GM12878 (cell line): Measurements from ENCODE around the gene PDCL3.
A peak's percentile ranks its signal among the peaks of the same experiment; 100 is the strongest.

Source experiments
- CTCF ChIP-seq, 3 experiments: IDR thresholded peaks in 2 of 3; conservative IDR thresholded peaks in 1 of 3; 2 replicates each; pipeline ENCODE4 v1.5.1; 2011; ENCODE audit warnings: low read depth in 3 of 3, low read length in 3 of 3, mild to moderate bottlenecking in 3 of 3, control low read depth in 2 of 3, moderate library complexity in 2 of 3, inconsistent platforms in 1 of 3, mixed read lengths in 1 of 3; ENCODE audit not compliant: control insufficient read depth in 2 of 3, insufficient read depth in 1 of 3; ENCODE audit errors: extremely low read depth in 1 of 3
- EZH2 ChIP-seq: IDR thresholded peaks from 2 replicates; pipeline ENCODE4 v1.6.1; 2012; ENCODE audit warnings: low read depth, mild to moderate bottlenecking, control low read depth, inconsistent platforms, low read length, borderline replicate concordance; ENCODE audit not compliant: control insufficient read depth
- JUND ChIP-seq: IDR thresholded peaks from 2 replicates; pipeline ENCODE4 v1.6.1; 2012; ENCODE audit warnings: low read depth, mild to moderate bottlenecking, low read length, improper control_type of control experiment, moderate library complexity
- NFYB ChIP-seq: IDR thresholded peaks from 2 replicates; pipeline ENCODE4 v1.6.1; 2011; ENCODE audit warnings: low read depth, mild to moderate bottlenecking, low read length, improper control_type of control experiment, moderate library complexity; ENCODE audit not compliant: insufficient read depth
- PAX5 ChIP-seq: IDR thresholded peaks from 2 replicates; pipeline ENCODE4 v1.6.1; 2011; ENCODE audit warnings: low read depth, low read length, borderline replicate concordance
- RELB ChIP-seq: fragments of 450-650 bp; IDR thresholded peaks from 2 replicates; pipeline ENCODE4 v1.6.1; 2017; ENCODE audit warnings: low read depth, mild to moderate bottlenecking, moderate library complexity
- SIN3A ChIP-seq: IDR thresholded peaks from 2 replicates; pipeline ENCODE4 v1.6.1; 2012; ENCODE audit warnings: low read depth, low read length, improper control_type of control experiment

- TF ChIP-seq CTCF (IDR thresholded peaks at IDR 0.05 in 2 of 3, conservative IDR thresholded peaks at IDR 0.05 in 1 of 3; ENCODE audit: control insufficient read depth in 2 of 3, extremely low read depth in 1 of 3, insufficient read depth in 1 of 3, low read depth in 3 of 3, low read length in 3 of 3) (no peak), RELB (peak; percentile 42; the same call in 1 of the 2 replicates), NFYB (no peak), PAX5 (no peak), JUND (peak; percentile 91), SIN3A (no peak), EZH2 (no peak)
Measured at GRCh38 chr2:100588071-100588786, 25.4 kb downstream of the PDCL3 start.
